Muscle of arm (tissue), 12 donors: ENCODE measurements around the gene MARF1. TPM values are rescaled to one million over a fixed set of nuclear protein-coding genes. Genes with fewer than 3 reads are reported as not detected.
"Not testable (repeated sequence)": the region's sequence is repeated elsewhere in the genome, so short reads cannot be mapped to it uniquely, and the experiment has no call there.

ENCODE experiments used
- DNase-seq: peaks from one replicate; pipeline ENCODE4 v3.0.0-alpha.2; 2013
- polyA plus RNA-seq, 12 donors: library from polyadenylated mRNA; unstranded; fragments of 120-200 nt; gene quantifications; one replicate each; pipeline ENCODE4 v1.2.1, GENCODE V29; 2013; ENCODE audit not compliant: insufficient read length in 12 of 12

The MARF1 gene
- polyA plus RNA-seq, 12 donors = 29.0 to 58.9 (median 38.2) TPM; not detected in 1

DNA sequence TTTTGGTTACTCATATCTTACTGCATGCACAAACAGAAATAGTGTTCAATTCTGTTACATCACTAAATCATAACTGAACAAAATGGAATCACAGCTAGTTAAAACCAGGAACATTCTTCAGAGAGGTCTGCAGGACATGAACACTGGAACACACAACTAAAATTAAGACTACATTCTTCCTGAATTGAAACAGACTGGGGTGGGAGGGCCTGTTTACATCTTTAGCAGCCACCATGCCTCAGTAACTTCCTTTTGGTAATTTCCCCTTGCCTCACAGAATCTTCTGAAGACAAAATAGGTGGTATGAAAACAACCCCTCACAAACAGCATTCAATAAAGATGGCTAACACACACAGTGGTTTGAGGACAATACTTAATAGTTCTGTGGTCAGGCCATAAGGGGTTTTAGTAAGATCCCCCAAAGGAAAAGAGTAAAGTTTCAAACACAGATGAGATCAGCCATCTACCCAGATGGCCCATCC is 6.5 kb downstream of the MARF1 start:
- DNase-seq = no peak

DNA sequence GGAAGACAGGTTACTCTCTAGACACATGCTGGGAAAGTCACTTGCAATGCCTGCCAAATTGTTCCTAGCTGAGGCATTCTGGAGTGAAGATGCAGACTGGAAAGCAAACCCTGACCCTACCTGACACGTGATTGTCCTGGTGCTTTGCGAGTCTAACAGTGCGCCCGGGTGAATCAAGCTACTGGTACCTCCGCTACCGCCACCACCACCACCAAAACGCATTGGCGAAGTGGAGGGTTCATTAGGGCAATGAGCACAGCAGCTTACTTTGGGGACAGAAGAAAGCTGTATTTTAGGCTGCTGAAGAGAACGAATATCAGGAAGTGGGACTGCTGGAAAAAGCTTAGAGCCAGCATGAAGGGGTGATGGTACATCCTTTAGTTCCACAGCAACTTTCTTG is 7.0 kb downstream of the MARF1 start:
- DNase-seq = no peak

DNA sequence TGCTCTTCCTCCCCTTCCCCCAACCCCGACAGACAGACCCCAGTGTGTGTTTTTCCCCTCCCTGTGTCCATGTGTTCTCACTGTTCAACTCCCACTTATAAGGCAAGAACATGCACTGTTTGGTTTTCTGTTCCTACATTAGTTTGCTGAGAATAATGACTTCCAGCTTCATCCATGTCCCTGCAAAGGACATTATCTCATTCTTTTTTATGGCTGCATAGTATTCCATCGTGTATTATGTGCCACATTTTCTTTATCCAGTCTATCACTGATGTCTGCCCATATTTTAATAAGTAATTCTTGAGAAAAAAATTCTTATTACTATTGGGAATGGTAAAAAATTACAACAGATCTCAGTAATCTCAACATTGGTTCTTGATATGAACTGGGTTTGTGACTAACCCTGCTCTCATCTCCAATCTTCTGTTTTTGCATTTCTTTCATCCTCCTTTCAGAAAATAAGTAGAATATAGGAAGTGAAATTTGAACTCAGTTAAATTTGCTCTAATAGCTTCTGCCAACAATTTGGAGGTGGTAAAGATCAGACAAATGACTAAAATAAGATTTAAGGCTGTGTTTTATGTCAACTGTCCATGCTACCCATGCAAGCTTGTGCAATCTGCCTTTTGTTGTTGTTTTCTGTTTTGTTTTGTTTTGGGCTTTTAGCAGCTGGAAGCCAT is 11.1 kb downstream of the MARF1 start:
- DNase-seq = no peak

DNA sequence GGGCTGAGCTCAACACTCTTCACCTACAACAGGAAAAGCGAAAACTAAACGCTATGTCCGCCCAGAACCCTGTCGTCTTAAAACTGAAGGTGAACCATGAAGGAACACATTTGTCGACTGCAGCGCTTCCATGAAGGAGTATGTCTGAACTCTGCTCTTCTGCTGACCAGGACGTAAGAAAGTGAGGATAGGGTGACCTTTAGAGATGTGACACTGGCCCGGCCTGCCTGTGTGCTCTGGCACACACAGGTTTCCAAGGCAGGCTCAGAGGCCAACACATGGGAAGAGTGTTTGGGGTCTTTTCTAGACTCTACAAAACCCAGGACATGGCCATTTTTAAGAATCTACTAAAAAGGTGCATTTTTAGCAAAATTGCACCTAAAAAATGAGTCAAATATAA is 21.1 kb downstream of the MARF1 start:
- DNase-seq = no peak

DNA sequence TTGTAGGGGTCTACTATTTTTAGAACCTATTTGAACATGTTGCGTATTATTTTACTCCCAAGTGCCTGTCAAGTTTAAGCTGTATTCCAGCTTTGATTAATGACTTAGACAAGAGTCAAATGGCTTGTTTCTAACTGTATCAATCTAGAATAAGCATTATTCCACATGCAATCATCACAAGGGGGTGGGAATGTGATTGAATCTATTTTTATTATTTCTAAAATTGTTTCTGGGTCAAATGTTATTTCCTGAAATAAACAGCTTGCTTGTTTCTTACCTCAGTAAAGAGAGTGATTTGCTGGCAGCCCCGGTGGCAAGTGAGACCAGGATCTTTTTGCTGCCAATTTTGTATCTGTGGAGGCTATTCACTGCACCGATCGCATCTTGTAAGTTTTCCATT is 21.5 kb downstream of the MARF1 start:
- DNase-seq = no peak

DNA sequence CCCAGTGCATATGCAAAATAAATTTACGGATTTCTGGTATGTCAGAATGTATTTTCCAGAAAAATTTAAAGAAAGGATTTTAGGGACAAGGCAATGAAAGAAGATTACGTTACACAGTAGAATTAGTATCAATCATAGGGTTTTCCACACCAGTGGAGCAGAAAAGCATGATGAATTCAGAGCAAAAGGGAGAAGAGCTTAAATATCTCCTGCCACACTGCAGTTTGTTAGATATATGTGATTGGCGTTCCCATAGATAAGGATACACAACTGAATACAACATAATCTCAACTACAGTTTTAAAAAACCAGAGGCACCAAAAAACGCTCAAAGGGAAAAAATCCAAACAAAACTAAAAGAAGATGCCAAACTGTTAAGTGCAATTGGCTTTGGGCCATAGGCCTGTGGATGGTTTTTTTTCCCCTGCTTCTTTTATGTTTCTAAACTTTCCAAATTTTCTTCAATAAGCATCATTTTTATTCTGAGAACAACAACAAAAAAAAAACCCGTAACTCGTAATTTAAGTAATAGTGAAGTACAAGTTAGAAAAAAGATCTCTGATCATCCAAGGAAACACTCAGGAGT is 22.3 kb downstream of the MARF1 start:
- no peak for DNase-seq

DNA sequence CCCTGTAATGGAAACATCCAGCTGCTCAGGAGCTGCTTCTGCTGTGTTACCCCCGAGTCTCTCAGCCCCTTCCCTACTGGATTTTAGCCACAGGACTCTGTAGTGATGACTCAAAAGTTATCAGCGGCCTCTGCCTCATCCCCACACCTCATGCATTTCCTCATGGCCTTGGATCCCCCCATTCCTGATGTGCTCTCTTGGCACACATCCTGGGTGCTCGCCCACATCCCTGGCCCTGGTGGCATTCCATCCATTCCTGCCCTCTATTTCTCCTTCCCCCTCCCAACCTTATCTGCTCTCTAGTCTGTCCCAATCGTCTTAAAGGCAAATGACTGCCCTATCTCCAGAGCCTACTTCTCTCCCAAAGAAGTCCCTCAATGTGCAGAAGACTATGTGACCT is 24.6 kb downstream of the MARF1 start:
- DNase-seq = no peak

DNA sequence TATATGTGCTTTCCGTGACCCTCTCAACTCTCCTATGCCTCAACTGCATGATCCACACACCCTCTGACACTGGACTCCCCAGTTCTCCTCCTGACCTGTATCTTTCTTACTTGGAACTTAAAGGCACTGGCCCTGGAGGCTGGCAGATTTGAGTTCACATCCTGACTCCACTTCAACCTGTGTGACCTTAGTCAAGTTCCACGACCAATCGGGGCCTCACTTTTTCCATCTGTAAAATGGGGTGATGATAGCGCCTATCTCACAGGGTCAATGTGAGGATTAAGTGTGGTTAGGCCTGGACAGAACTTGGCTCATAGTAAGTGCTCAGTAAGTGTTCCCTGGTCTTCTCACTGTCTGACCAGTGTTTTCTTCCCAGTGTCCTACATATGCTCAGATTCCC is 25.1 kb downstream of the MARF1 start:
- no peak for DNase-seq

DNA sequence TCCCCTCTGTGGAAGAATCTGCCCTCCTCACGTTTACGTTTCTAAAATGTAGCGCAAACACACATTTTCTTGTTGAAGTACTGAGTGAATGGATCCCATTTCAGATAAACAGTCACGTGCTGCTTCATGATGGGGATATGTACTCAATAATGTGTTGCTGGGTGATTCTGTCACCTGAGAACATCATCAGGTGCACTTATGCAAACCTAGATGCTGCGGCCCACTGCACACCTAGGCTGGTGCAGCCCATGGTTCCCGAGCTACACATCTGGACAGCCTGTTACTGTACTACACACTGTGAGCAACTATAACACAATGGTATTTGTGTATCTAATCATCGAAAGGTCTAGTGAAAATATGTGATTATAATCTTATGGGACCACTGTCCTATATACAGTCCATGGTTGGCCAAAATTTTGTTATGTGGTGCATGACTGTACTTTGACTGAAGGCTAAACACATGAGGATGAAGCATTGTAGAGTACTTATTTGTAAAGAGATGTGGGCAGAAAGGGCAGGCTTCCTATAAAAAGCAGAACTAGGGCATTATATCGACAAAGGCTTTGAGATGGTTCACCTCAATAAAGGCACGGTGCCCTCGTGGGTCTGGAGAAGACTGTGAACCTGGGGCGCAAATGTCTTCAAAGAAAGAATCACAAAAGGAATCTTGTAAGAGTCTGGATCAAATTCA is 26.3 kb downstream of the MARF1 start:
- DNase-seq = no peak

DNA sequence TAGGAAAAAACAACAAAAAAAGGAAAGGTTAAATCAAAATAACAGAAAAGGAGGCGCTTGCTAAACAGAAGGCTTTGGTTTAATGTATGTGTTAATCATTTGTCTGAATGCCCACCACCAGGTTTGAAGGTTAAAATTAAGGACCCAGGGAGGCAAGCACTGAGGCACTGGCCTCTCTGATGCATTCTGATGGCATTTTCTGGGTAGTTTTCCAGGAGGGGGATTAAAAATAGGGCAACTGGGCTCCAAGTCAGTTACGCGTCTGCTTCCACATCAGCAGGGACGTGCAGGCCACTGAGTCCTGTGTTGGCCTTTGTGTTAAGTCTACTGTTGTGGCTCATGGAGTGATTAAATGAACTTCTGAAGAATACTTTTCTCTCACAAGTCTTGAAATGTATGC is 26.9 kb downstream of the MARF1 start:
- no peak for DNase-seq

DNA sequence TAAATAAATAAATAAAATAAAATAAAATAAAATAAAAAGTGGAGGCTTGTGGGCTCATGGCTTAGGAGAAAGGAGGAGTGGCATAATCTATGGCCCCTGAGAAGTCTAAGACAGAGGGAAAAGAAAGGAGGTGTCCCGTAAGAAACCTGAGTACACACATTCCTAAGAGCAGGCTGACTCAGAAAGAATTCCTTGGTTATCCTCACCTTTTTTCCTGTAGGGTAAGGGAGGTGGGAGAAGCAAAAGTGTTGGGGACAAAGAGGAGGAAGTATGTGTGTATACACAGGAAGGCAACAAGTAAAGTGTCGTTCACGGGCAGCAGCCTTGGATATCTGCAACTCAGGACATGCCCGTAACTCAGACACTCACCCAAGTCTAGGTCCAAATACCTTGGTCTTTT is 29.3 kb downstream of the MARF1 start:
- no peak for DNase-seq

DNA sequence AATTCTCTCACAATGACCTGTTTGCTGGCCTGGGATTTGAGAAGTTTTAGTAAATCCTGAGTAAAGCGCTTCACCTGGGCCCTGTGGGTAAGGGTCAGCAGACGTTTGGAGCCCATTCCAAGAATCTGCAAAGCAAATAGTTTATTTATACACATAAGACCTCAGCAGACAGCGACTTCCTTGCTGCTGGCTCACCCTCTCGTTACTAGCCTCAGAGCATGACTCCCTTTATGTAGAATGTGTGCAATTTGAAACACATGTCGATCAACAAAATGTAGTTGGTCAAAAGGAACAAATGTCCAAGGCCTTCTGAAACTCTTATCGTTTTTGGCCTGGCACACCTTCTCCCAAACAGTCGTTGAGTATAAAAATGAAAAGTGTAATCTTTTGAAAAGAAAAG is 31.3 kb downstream of the MARF1 start:
- DNase-seq = no peak

DNA sequence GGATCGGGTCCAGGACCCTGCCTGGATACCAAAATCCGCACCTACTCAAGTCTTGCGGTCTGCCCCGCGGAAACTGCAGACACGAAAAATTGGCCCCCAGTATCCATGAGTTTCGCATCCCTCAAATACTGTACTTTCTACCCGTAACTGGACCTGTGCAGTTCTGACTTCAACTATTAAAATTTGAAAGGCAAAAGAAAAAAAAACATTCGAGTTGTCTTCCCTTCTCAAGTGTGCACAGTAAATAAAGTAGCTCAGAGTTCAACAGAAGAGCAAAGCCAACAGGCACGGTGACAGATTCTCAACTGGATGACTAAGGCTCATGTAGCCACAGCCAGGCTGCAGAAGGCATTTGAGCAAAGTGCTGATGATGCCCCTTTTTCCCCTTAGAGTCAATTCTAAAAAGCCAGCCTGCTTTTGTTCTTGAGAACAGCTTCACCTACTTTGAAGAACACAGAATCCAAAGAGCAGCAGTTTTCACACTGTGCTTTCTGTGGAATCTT is 32.5 kb downstream of the MARF1 start:
- DNase-seq = no peak

DNA sequence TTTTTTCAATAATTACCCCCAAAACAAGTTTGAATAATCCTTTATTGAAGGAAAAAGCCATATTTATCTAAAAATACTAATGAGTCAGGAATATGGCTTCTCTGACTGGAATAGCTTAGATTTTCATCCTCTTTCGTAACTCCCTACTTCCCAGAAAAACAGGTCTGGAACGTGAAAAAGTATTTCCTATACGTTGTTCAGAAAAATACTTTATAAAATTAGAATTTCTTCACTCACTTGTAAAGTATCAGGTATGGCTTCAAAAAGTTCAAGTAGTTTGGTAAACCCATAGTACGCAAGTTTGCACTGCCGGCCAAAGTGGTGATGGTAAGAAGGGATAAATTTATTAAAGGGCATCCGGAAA is 33.7 kb downstream of the MARF1 start:
- no peak for DNase-seq

DNA sequence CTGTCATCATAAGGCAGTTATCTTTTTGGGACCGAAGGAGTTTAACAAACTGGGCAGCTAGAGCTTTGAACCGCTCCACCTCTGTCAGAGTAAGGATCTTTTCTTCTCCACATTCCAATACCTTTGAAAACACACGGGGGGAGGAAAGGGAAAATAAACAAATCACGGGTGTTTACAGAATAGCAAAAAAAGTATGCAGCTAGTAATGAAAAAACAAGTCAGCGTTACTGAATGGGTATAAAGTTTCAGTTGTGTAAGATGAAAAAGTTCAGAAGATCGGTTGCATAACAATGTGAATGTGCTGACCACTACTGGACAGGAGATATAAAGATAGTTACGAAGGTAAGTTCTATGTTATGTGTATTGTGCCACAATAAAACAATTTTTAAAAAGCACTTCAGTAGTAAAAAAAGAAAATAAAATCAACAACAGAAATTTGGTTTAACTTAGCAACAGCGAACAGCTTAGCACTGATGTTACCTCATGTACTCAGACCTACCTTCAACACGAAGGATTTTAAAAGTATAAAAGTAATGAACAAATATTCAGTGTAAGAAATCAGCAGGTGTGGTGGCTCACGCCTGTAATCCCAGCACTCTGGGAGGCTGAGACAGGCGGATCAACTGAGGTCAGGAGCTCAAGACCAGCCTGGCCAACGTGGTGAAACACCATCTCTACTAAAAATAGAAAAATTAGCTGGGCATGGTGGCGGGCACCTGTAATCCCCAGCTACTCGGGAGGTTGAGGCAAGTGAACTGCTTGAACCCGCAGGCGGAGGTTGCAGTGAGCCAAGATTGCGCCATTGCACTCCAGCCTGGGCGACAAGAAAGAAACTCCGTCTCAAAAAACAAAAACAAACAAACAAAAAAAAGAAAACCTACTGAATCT is 34.3 kb downstream of the MARF1 start:
- DNase-seq = no peak

DNA sequence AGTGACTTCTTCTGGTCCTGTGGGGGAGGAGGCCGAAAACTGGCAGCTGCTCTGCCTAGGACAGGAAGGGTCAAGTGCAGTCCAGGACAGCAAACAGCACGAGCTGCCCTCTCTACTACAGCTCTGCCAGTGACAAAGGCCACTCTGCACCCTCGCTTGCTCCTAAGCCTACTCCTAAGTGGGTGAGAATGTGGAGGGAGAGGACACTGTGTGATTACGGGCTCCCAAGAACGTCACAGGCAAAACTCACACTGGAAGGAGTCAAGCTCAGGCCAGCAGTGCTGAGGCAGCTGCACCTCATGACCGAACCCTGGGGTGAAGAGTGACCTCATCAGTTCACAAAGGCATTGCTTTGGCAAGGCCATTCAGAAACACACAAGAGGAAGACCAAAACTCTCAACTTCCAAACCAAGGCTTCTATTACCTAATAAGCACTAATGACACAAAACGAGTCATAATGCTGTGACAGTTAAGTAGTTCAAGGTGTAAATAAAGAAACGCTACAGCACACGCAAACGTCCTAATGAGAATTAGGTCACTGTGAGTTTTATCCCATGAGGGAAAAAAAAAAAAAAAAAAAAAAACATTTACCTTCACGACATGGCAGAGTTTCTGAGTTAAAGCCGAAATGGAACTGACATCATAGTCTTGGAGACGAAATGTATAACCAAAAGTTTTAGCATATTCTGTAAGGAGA is 35.1 kb downstream of the MARF1 start:
- no peak for DNase-seq

DNA sequence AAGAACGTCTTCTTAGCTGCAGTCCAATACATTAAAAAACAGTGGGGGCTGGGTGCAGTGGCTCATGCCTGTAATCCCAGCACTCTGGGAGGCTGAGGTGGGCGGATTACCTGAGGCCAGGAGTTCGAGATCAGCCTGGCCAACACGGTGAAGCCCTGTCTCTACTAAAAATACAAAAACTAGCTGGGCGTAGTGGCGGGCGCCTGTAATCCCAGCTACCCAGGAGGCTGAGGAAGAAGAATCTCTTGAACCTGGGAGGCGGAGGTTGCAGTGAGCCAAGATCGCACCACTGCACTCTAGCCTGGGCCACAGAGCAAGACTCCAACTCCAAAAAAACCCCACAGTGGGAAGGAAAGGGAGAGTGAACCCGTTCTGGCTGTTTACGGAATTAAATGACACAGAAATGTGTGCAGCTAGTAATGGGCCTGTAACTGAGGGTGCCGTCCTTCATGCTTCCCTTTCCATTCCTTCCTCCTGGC is 35.7 kb downstream of the MARF1 start:
- not testable (repeated sequence) for DNase-seq

DNA sequence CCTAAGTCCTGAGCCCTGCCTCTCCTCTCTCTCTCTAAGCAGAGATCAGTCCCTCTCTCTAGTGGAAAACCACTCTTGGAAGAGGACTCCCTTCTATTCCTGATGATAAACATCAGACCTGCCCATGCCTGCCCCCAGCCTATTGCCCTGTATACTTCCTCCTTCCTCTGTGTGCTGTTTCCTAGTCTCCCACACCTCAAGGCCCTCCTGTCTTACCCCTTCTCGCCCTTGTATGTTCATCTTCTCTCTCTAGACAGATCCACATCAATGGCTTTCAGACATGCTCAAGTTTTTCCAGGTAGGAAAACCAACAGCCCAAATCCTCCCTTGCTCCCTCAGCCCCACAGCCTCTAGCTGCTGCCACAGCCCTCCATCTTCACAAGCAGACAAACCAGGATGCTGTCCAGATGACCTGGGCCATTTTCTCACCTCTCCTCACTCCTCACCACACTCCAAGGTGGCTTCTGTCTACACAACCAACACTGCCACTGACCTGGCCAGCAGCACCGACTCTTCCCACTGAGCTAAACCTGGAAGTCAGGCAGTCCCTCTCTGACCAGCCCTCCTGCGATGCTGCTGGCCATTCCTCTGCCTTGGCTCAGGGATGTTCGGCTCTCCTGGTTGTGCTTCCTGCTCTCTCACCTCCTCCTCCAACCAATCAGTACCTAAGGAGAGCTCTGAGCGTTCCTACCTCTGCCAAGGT is 36.3 kb downstream of the MARF1 start:
- DNase-seq = no peak

DNA sequence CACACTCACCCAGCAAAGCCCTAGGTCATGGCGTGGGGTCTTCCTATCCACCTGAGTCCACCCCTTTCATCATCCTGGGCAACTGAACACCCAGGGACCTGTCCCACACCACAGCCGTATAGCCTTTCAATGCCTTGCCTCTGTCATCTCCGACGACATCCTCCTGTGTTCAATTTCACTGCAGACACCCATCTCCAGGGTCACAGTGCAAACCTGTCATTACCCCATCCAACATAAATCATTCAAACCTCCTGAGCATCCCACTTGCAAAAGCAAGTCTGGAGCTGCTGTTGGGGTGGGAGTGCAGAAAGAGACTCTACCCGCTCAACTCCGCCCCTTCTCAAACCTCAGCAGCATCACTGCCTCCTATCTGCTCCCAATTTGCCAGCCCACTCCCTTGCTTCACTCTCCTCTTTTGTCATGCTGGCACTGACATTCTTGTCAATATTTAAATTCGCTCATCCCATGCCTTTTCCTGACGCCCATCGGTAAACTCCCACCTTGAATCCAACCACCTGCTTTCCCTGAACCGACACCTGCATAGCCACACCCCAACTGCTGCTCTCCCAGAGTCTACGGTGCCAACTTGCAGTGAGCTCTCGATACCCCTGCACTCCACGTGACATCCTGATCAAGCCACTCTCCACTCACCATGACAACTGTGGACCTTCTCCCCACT is 37.0 kb downstream of the MARF1 start:
- DNase-seq = no peak
